Fibroblast of lung (primary cell): ENCODE measurements around the gene THOC2.
"Not testable (repeated sequence)": the region's sequence is repeated elsewhere in the genome, so short reads cannot be mapped to it uniquely, and the experiment has no call there.

Experiments
- EZH2 ChIP-seq: IDR thresholded peaks from 2 replicates; pipeline ENCODE4 v1.5.1; 2012; ENCODE audit warnings: low read length, control low read depth, mild to moderate bottlenecking; ENCODE audit errors: missing control alignments
- TF ChIP-seq, protein P1 (sequence below), 2 donors: IDR thresholded peaks in 1 of 2; conservative IDR thresholded peaks in 1 of 2; 1 replicate in 1 of 2; 2 replicates in 1 of 2; pipeline ENCODE4 v1.5.1; 2011 to 2012; ENCODE audit warnings: low read length in 2 of 2, control low read depth in 1 of 2, inconsistent platforms in 1 of 2, low read depth in 1 of 2, mild to moderate bottlenecking in 1 of 2

DNA sequence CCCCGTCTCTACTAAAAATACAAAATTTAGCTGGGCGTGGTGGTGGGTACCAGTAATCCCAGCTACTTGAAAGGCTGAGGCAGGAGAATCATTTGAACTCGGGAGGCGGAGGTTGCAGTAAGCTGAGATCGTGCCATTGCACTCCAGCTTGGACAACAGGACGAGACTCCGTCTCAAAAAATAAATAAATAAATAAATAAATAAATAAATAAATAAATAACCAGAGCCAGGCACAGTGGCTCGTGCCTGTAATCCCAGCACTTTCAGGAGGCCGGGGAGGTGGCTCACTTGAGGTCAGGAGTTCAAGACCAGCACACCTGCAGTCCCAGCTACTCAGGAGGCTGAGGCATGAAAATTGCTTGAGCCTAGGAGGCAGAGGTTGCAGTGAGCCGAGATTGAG lies 48.9 kb upstream of the THOC2 start:
- TF ChIP-seq, protein P1, sequence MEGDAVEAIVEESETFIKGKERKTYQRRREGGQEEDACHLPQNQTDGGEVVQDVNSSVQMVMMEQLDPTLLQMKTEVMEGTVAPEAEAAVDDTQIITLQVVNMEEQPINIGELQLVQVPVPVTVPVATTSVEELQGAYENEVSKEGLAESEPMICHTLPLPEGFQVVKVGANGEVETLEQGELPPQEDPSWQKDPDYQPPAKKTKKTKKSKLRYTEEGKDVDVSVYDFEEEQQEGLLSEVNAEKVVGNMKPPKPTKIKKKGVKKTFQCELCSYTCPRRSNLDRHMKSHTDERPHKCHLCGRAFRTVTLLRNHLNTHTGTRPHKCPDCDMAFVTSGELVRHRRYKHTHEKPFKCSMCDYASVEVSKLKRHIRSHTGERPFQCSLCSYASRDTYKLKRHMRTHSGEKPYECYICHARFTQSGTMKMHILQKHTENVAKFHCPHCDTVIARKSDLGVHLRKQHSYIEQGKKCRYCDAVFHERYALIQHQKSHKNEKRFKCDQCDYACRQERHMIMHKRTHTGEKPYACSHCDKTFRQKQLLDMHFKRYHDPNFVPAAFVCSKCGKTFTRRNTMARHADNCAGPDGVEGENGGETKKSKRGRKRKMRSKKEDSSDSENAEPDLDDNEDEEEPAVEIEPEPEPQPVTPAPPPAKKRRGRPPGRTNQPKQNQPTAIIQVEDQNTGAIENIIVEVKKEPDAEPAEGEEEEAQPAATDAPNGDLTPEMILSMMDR (conservative IDR thresholded peaks at IDR 0.05 in 1 of 2, IDR thresholded peaks at IDR 0.05 in 1 of 2; ENCODE audit: low read depth in 1 of 2, low read length in 2 of 2): not testable (repeated sequence)
- not testable (repeated sequence) for TF ChIP-seq EZH2
